ENCODE measurements around the gene PAGR1. TPM values are rescaled to one million over a fixed set of nuclear protein-coding genes. Genes with fewer than 3 reads are reported as not detected.

The PAGR1 gene
- total RNA-seq, 1 donor from 2014 or later = 14.7 TPM

Other genes with a start within 250 kb of the PAGR1 start
- 0.91 TPM for gene SPN, start 152.9 kb upstream of the PAGR1 start, total RNA-seq
- 31.8 TPM for gene QPRT, start 137.0 kb upstream of the PAGR1 start, total RNA-seq
- 0.65 TPM for gene C16orf54, start 70.2 kb upstream of the PAGR1 start, total RNA-seq
- gene ZG16, start 37.9 kb upstream of the PAGR1 start, total RNA-seq = not detected
- gene KIF22, start 25.4 kb upstream of the PAGR1 start, total RNA-seq = 59.8 TPM
- 74.0 TPM for gene MAZ, start 9.6 kb upstream of the PAGR1 start, total RNA-seq
- 3.3 TPM for gene PRRT2, start 4.0 kb upstream of the PAGR1 start, total RNA-seq
- gene MVP, start 4.3 kb downstream of the PAGR1 start, total RNA-seq = 45.5 TPM
- 63.0 TPM for gene CDIPT, start 47.1 kb downstream of the PAGR1 start, total RNA-seq
- 0.70 TPM for gene SEZ6L2, start 83.4 kb downstream of the PAGR1 start, total RNA-seq
- gene ASPHD1, start 84.3 kb downstream of the PAGR1 start, total RNA-seq = not detected
- gene KCTD13, start 110.1 kb downstream of the PAGR1 start, total RNA-seq = 6.6 TPM
- gene TMEM219, start 145.9 kb downstream of the PAGR1 start, total RNA-seq = 70.6 TPM
- gene TAOK2, start 157.7 kb downstream of the PAGR1 start, total RNA-seq = 29.7 TPM
- 19.5 TPM for gene HIRIP3, start 179.5 kb downstream of the PAGR1 start, total RNA-seq
- gene INO80E, start 180.1 kb downstream of the PAGR1 start, total RNA-seq = 28.0 TPM
- gene DOC2A, start 194.9 kb downstream of the PAGR1 start, total RNA-seq = 0.13 TPM
- not detected for gene C16orf92, start 207.0 kb downstream of the PAGR1 start, total RNA-seq
- not detected for gene TLCD3B, start 215.1 kb downstream of the PAGR1 start, total RNA-seq
- 3,843 TPM for gene ALDOA, start 249.6 kb downstream of the PAGR1 start, total RNA-seq

All from Right ventricle myocardium superior (tissue), 1 donor.